Retinal pigment epithelial cell (primary cell): Measurements from ENCODE around the gene MGST3.
"Not testable (repeated sequence)": the region's sequence is repeated elsewhere in the genome, so short reads cannot be mapped to it uniquely, and the experiment has no call there.

Experiments
- DNase-seq: peaks from one replicate; pipeline ENCODE4 v3.0.0-alpha.2; 2010; ENCODE audit warnings: low read depth
- H3K4me3 ChIP-seq: 2 replicates; pipeline ENCODE4 v1.5.1; 2011; ENCODE audit warnings: mild to moderate bottlenecking, low read length, control low read depth, moderate library complexity
- TF ChIP-seq, protein P1 (sequence below): conservative IDR thresholded peaks from 2 replicates; pipeline ENCODE4 v1.5.1; 2011; ENCODE audit warnings: low read depth, low read length, control low read depth, inconsistent platforms

The MGST3 gene

DNA sequence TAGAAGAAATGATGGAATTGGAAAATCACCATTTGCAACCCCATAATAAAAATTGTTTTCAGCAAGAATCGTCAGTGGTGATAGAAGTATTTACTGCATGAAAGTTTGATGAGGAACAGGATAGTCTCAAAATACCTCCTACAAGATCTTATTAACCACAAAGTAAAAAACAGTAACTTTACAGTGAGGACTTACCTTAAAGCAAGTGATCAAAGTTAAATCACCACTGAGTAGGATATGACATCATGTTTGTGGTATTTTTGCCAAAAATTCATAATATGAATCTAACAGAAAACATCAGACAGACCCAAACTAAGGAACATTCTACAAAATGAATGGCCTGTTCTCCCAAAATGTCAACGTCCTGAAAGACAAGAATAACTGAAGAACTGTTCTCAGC is 47.5 kb downstream of the MGST3 start:
- TF ChIP-seq, protein P1, sequence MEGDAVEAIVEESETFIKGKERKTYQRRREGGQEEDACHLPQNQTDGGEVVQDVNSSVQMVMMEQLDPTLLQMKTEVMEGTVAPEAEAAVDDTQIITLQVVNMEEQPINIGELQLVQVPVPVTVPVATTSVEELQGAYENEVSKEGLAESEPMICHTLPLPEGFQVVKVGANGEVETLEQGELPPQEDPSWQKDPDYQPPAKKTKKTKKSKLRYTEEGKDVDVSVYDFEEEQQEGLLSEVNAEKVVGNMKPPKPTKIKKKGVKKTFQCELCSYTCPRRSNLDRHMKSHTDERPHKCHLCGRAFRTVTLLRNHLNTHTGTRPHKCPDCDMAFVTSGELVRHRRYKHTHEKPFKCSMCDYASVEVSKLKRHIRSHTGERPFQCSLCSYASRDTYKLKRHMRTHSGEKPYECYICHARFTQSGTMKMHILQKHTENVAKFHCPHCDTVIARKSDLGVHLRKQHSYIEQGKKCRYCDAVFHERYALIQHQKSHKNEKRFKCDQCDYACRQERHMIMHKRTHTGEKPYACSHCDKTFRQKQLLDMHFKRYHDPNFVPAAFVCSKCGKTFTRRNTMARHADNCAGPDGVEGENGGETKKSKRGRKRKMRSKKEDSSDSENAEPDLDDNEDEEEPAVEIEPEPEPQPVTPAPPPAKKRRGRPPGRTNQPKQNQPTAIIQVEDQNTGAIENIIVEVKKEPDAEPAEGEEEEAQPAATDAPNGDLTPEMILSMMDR: no peak
- DNase-seq: no peak
- no peak overlapping the region for H3K4me3 ChIP-seq

DNA sequence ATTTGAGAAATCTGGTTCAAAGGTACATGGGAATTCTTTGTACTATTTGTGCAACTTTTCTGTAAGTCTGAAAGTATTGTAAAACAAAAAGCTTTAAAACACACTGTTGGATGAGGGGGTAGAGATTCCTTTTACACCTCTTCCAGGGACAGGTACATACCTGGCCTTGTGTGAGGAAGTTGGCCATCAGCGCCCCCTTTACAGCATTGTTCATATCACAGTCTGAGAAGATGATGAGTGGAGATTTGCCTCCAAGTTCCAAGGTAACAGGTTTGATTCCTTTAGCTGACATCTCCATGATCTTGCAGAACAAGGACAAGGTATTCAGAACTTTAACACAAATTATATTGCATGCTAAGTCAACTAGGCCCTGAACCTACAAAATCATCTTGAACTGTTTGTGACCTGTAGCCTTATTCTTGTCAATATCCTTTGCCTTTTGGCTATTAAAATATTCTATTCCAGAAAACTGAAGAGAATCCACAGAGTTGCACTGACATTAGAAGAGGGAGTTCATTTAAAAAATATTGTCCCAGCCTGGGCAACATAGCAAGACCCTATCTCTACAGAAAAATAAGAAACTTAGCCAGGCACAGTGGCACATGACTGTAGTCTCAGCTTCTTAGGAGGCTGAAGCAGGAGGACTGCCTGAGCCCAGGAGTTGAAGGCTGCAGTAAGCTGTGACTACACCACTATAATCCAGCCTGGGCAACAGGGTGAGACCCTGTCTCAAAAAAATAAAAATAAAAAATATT is 48.4 kb downstream of the MGST3 start:
- TF ChIP-seq, protein P1: no peak
- H3K4me3 ChIP-seq: no peak overlapping the region
- DNase-seq: no peak

DNA sequence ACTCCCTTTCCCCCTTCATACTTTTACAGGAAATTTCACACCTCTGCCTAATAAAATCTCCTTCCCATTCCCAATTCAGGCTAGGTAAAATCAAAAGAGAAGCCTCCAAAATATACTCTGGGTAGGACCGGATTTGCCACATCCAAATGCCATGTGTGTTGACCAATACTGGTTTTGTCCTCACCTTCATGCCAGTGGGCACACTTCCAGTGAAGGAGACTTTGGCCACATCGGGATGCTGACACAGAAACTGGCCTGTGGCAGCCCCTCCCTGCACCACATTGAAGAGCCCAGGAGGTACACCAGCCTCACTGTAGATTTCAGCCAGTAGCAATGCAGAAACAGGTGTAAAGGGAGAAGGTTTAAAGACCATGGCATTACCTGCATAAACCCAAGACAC is 49.3 kb downstream of the MGST3 start:
- TF ChIP-seq, protein P1: no peak
- DNase-seq: no peak
- no peak overlapping the region for H3K4me3 ChIP-seq

DNA sequence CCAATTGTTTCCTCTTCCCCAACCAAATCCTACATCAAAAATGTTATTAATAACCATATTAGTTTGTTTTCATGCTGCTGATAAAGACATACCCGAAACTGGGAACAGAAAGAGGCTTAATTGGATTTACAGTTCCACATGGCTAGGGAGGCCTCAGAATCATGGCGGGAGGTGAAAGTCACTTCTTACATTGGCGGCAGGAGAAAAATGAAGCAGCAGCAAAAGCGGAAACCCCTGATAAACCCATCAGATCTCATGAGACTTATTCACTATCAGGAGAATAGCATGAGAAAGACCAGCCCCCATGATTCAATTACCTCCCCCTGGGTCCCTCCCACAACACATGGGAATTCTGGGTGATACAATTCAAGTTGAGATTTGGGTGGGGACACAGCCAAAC is 49.7 kb downstream of the MGST3 start:
- DNase-seq, H3K4me3 ChIP-seq: not testable (repeated sequence)

DNA sequence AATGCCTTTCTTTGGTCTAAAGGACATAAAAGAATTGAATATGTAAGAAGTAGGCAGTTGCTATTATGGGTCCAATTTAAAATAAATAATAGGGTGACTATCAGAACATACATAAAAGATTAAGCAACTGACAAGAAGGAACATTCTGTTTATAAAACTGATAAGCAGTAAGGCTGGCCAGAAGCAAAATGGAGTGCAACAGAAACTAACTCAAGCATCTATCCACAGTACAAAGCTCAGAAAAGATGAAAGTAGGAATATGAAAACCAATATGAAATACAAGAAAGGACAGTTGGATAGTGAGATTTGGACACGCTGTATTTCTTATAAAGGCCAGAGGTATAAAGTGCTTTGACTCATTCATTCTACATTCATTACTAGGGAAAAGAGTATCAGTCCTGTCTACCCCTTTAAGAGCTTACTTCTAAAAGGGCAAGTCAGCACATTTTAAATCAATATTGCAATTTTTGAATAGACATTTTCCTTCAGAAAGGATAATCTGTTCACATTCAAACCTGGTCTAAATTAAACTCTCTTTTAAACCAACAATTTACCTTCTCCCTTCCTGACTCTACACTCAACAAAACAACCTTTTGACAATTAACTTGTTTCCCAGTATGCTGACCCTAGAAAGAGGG is 52.9 kb downstream of the MGST3 start:
- H3K4me3 ChIP-seq: no peak overlapping the region
- TF ChIP-seq, protein P1: no peak
- no peak for DNase-seq

DNA sequence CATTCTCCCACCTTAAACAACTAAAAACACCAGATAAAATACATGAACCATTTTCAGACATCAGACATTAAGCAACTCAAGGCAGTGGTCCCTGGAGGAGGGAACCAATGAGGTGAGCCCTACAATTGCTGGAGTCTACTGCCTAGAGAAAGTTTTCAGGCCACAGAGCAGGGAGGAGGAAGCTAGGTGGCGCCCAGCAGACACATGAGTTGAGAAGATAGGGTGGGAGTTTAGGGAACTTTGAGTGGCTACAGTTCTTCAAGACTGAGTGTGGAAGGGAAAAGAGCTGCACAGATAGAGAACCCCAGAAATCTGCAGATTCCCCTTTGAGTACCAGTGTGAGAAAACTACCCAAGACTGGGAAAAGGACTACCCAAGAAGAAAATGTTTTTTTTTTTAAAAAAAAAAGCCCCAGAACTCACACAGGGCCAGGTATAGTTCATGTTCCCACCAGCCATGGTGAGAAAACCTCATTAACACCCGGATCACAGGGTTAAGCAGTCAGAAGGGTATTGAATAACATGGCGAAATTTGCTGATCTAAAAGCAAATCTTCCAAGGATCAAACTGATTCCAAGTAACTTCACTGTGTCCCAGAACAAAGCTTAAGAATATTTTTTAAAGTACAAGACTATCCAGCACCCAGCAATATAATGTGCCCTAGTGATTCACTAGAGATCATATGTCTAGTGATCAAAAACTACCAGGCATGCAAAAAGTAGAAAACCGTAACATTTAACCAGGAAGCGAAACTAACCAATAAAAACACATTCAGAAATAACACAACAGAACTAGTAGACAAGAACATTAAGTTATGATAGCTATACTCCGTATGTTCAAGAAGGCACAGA is 55.3 kb downstream of the MGST3 start:
- TF ChIP-seq, protein P1: peak; percentile 7
- no peak overlapping the region for H3K4me3 ChIP-seq
- DNase-seq: no peak

DNA sequence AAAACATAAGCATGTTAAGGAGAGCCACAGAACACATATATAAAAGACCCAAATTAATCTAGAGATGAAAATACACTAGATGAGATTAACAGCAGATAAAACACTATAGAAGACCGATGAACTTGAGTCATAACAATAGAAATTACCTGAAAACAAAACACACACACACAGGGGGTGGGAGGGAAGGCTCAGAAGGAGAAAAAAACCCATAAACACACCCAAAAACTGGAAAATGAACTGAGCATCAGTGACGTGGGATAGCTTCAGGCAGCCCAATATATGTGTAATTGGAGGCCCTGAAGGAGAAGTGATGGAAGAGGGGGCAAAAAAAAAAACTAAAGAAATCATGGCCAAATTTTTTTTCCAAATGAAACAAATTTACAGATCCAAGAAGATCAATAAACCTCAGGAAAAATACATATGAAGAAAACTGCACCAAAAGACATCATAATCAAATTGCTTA is 56.0 kb downstream of the MGST3 start:
- TF ChIP-seq, protein P1: no peak
- DNase-seq: no peak
- H3K4me3 ChIP-seq: no peak overlapping the region
